ENCODE data around the gene EFTUD2. TPM values are rescaled to one million over a fixed set of nuclear protein-coding genes. Genes with fewer than 3 reads are reported as not detected.

The EFTUD2 gene
- total and polyA plus RNA-seq, 2 of the 8 experiments (the other 6 are each of a cell fraction or from before 2014, with no cell fraction given) = 118 to 195 TPM

GRCh38 chr17:44898768-44899073, 524 bp downstream of the EFTUD2 start:
- H3K23ac ChIP-seq (ENCODE audit: insufficient read length) = no peak overlapping the region
- ChIA-PET POLR2A (ENCODE audit: partially characterized antibody) (interaction anchor here (0.7 to 3.5 kb wide), 23 partner anchors 8 to 263 kb away, joined by 3 to 23 read pairs (median 4); partner anchors contain the start of genes HEXIM1, HEXIM2 and HIGD1B), CTCF (ENCODE audit: partially characterized antibody) (interaction anchor here (0.6 to 5.8 kb wide), 8 partner anchors 13 to 251 kb away, joined by 3 to 36 read pairs (median 3); no protein-coding TSS in a partner anchor)
- peaks cover 0 to 3% (median 1%) of the 10 kb centered on the region in 4 experiments; a peak in 1 of 7 replicates for H3K4me1 ChIP-seq (replicated peaks in 1 of 4; ENCODE audit: control insufficient read depth in 3 of 4, insufficient read depth in 4 of 4, low read length in 3 of 4)
- H2BK12ac ChIP-seq (ENCODE audit: low read depth, low read length) = no peak overlapping the region
- H3K79me1 ChIP-seq (ENCODE audit: low read depth, low read length) = 0 out of 2 replicates have a peak, but pooled peaks cover 2% of the 10 kb centered on the region
- no peak overlapping the region for H3K14ac ChIP-seq (ENCODE audit: insufficient read length)
- H4K8ac ChIP-seq (ENCODE audit: extremely low read depth, insufficient read depth, low read length) = peak overlapping the region; percentile 82; the same call in 1 of the 2 replicates
- H2AK5ac ChIP-seq (ENCODE audit: low read depth, low read length) = no peak overlapping the region
- no peaks in the 10 kb centered on the region for H3K27me3 ChIP-seq (replicated peaks in 1 of 4; ENCODE audit: control insufficient read depth in 3 of 4, extremely low read depth in 1 of 4, insufficient read depth in 3 of 4, low read length in 3 of 4)
- H2BK20ac ChIP-seq (ENCODE audit: low read length) = no peak overlapping the region
- H2BK5ac ChIP-seq (ENCODE audit: low read depth, low read length) = peak overlapping the region; percentile 100; the same call in 1 of the 2 replicates
- H4K20me1 ChIP-seq (replicated peaks in 1 of 2; ENCODE audit: control insufficient read depth in 1 of 2, insufficient read depth in 2 of 2, low read length in 2 of 2) = peaks cover 0 to 3% of the 10 kb centered on the region in 2 experiments
- H3K4me2 ChIP-seq (ENCODE audit: insufficient read depth in 1 of 2, low read depth in 2 of 2, low read length in 2 of 2) = peak overlapping the region; percentile 88 to 97
- WGBS, 2 experiments (ENCODE audit: extremely low coverage in 1 of 2, insufficient coverage in 1 of 2, insufficient read length in 1 of 2, insufficient replicate concordance in 2 of 2, low coverage in 1 of 2, low lambda C conversion rate in 2 of 2, missing lambda C conversion rate in 1 of 2) = 5% methylated on average over 7 of the region's 7 CpGs; no CpG with 5 or more reads in 1 of the 2 experiments
- no peaks in the 10 kb centered on the region for H3K9me3 ChIP-seq (ENCODE audit: insufficient read depth in 2 of 2, low read depth in 1 of 2, low read length in 1 of 2)
- peak overlapping the region; percentile 45 for H2AFZ ChIP-seq (ENCODE audit: low read length)
- H3K4me3 ChIP-seq (ENCODE audit: extremely low read depth in 1 of 4, insufficient read depth in 2 of 4, low read depth in 3 of 4, low read length in 4 of 4) = peak overlapping the region; percentile 85 to 100 (median 96)
- H3K27ac ChIP-seq (ENCODE audit: low read depth, low read length) = peak overlapping the region; percentile 100
- peaks cover 0 to 36% of the 10 kb centered on the region in 2 experiments; a peak in 3 of 4 replicates for H3K79me2 ChIP-seq (ENCODE audit: control insufficient read depth in 1 of 2, insufficient read depth in 2 of 2, low read length in 2 of 2)
- peaks cover 4% of the 10 kb centered on the region; the same call in 1 of the 2 replicates for H3K23me2 ChIP-seq (ENCODE audit: low read depth, low read length)
- no peak overlapping the region for H4K5ac ChIP-seq (ENCODE audit: insufficient read length, low read depth, low read length)
- DNase-seq (ENCODE audit: low read depth in 1 of 2, low spot score in 2 of 2) (no peak), FAIRE-seq (no peak)
- no peak overlapping the region for H3K18ac ChIP-seq (ENCODE audit: extremely low read depth, low read length)
- no peak overlapping the region for H4K91ac ChIP-seq (replicated peaks; ENCODE audit: insufficient read length, low read length)
- H2BK120ac ChIP-seq (replicated peaks; ENCODE audit: low read depth, low read length) = no peak overlapping the region
- peak overlapping the region; percentile 88 to 99 (median 98) for H3K9ac ChIP-seq (replicated peaks in 1 of 4; ENCODE audit: extremely low read depth in 1 of 4, low read depth in 3 of 4, low read length in 3 of 4)
- no peak overlapping the region for H2BK15ac ChIP-seq (ENCODE audit: low read length)
- peak overlapping the region; percentile 39 for H3K56ac ChIP-seq (replicated peaks; ENCODE audit: insufficient read length, low read depth, low read length)
- H3K36me3 ChIP-seq (ENCODE audit: control insufficient read depth in 2 of 4, insufficient read depth in 4 of 4, low read length in 3 of 4) = peaks cover 0 to 8% (median 6%) of the 10 kb centered on the region in 4 experiments; a peak in 4 of 8 replicates
- no peak overlapping the region for H3K4ac ChIP-seq (replicated peaks; ENCODE audit: insufficient read length, low read depth, low read length)
- TF ChIP-seq KDM4A (IDR thresholded peaks at IDR 0.05; ENCODE audit: low read depth, low read length, severe bottlenecking) = no peak
- TF ChIP-seq BRCA1 (IDR thresholded peaks at IDR 0.05; ENCODE audit: low read depth, low read length) = no peak
- TF ChIP-seq USF2 (IDR thresholded peaks at IDR 0.05; ENCODE audit: low read length) = no peak
- no peak for TF ChIP-seq MAFK (IDR thresholded peaks at IDR 0.05; ENCODE audit: low read depth, low read length)
- no peak for TF ChIP-seq SRF (IDR thresholded peaks at IDR 0.05; ENCODE audit: low read depth, low read length)
- no peak for TF ChIP-seq RFX5 (IDR thresholded peaks at IDR 0.05; ENCODE audit: borderline replicate concordance, low read depth, low read length)
- no peak for TF ChIP-seq ATF2 (IDR thresholded peaks at IDR 0.05; ENCODE audit: low read length)
- no peak for TF ChIP-seq CREB1 (IDR thresholded peaks at IDR 0.05)
- TF ChIP-seq CBX5 (IDR thresholded peaks at IDR 0.05; ENCODE audit: low read depth, low read length) = no peak
- TF ChIP-seq CTBP2 (IDR thresholded peaks at IDR 0.05; ENCODE audit: borderline replicate concordance, insufficient read depth, insufficient read length, low read length) = no peak
- no peak for TF ChIP-seq EGR1 (IDR thresholded peaks at IDR 0.05; ENCODE audit: borderline replicate concordance, low read depth, low read length)
